ENCODE measurements around the gene ZNF678.
A peak's percentile ranks its signal among the peaks of the same experiment; 100 is the strongest.
"Not testable (repeated sequence)": the region's sequence is repeated elsewhere in the genome, so short reads cannot be mapped to it uniquely, and the experiment has no call there.

Gene ZNF678

DNA sequence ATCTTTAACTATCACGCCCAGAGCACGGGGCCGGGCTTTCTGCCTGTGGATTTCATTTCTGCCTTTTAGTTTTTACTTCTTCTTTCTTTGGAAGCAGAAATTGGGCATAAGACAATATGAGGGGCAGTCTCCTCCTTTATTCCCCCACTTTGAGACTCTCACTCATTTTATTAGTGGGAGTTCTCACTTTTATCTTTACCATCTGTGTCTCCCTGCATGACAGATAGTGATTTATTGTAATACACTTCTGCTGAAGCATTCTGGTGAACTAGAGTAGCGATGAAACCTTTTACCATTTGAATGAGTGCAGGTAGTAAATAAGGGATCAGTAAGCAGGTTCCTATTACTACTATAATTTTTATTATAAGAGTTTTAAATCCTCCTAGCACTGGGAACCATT is 26.4 kb downstream of the ZNF678 start:
- H3K4me1 Mint-ChIP-seq; ATAC-seq (replicated peaks); H3K27ac Mint-ChIP-seq; DNase-seq; H3K4me3 Mint-ChIP-seq; H3K27me3 Mint-ChIP-seq: not testable (repeated sequence)
- Mint-ChIP-seq H3K9me3 (peaks cover 20 to 29% of the 10 kb centered on the region in 2 donors), H3K36me3 (peaks cover 58 to 81% of the 10 kb centered on the region in 2 donors)

DNA sequence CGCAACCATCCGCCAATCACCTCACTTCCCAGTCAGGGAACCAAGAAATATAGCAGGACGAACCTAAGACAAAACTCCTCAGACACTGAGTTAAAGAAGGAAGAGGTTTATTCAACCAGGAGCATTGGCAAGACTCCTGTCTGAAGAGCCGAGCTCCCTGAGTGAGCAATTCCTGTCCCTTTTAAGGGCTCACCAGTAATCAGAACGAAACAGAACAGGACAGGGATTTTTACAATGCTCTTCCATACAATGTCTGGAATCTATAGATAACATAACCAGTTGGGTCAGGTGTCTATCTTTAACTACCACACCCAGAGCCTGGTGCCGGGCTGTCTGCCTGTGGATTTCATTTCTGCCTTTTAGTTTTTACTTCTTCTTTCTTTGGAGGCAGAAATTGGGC is 32.9 kb downstream of the ZNF678 start:
- H3K4me3 Mint-ChIP-seq; ATAC-seq (replicated peaks); H3K27ac Mint-ChIP-seq; H3K27me3 Mint-ChIP-seq; H3K4me1 Mint-ChIP-seq; DNase-seq: not testable (repeated sequence)
- H3K9me3 Mint-ChIP-seq, result peaks cover 27 to 34% of the 10 kb centered on the region in 2 donors
- peaks cover 61 to 73% of the 10 kb centered on the region in 2 donors for H3K36me3 Mint-ChIP-seq

DNA sequence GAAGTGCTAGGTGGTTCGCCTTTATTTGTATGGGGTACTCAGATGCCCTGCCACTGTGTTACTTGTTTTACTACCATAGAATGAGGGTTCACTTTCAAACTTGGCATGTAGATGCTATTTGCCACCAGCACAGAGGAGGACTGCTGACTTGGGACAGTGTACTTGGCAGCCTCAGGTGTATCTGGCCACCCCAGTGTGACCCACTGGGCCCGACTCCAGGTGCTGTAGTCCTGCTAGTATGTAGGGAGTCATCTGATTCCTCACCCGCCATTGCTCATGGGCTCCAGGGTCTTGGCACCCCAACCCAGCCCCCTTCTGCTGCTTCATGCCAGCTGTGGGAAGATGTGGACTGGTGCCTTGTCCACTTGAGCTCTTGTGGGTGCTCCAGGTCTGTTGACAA is 40.0 kb downstream of the ZNF678 start:
- Mint-ChIP-seq H3K27ac (no peak overlapping the region), H3K4me3 (no peak overlapping the region), H3K36me3 (peaks cover 48 to 57% of the 10 kb centered on the region in 2 donors)

DNA sequence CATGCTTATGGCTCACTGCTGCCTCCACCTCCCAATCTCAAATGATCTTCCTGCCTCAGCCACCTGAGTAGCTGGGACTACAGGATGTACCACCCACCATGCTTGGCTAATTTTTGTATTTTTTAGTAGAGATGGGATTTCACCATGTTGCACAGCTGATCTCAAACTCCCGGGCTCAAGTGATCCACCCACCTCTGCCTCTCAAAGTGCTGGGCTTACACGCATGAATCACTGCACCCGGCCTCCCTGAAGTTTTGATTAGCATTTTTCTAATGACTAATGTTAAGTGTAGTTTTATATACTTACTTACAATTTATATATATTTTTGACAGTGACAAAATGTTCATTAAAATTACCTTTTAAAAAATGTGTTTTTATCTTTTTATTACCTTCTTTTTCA is 41.1 kb downstream of the ZNF678 start:
- ATAC-seq (replicated peaks) (no peak), DNase-seq (no peak)
- no peaks in the 10 kb centered on the region for H3K27me3 Mint-ChIP-seq
- H3K9me3 Mint-ChIP-seq, result peaks cover 10 to 19% of the 10 kb centered on the region in 2 donors
- no peak overlapping the region for H3K4me3 Mint-ChIP-seq
- H3K27ac Mint-ChIP-seq, result no peak overlapping the region
- peaks cover 0 to 2% of the 10 kb centered on the region in 2 donors for H3K4me1 Mint-ChIP-seq
- H3K36me3 Mint-ChIP-seq, result peaks cover 42 to 51% of the 10 kb centered on the region in 2 donors

More for the DNA sequence above, 40.0 kb downstream of the ZNF678 start:
- no peak for ATAC-seq (replicated peaks)
- no peak for DNase-seq
- Mint-ChIP-seq H3K27me3 (no peaks in the 10 kb centered on the region), H3K4me1 (peaks cover 2 to 3% of the 10 kb centered on the region in 2 donors), H3K9me3 (peaks cover 15 to 22% of the 10 kb centered on the region in 2 donors)

DNA sequence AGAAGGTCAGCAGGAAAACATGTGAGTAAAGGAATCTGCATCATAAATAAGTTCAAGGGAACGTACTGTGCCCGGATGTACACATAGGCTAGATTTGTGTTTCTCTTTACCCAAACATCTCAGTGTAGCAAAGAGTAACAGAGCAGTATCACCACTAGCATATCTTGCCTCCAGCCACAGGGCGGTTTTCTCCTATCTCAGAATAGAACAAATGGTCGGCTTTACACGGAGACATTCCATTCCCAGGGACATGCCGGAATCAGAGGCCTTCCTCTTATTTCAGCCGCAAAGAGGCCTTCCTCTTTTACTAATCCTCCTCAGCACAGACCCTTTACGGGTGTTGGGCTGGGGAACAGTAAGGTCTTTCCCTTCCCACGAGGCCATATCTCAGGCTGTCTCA is 42.9 kb downstream of the ZNF678 start:
- DNase-seq; H3K27ac Mint-ChIP-seq; ATAC-seq (replicated peaks); H3K27me3 Mint-ChIP-seq; H3K4me3 Mint-ChIP-seq; H3K4me1 Mint-ChIP-seq: not testable (repeated sequence)
- Mint-ChIP-seq H3K9me3 (peaks cover 4 to 14% of the 10 kb centered on the region in 2 donors), H3K36me3 (peaks cover 45 to 54% of the 10 kb centered on the region in 2 donors)

DNA sequence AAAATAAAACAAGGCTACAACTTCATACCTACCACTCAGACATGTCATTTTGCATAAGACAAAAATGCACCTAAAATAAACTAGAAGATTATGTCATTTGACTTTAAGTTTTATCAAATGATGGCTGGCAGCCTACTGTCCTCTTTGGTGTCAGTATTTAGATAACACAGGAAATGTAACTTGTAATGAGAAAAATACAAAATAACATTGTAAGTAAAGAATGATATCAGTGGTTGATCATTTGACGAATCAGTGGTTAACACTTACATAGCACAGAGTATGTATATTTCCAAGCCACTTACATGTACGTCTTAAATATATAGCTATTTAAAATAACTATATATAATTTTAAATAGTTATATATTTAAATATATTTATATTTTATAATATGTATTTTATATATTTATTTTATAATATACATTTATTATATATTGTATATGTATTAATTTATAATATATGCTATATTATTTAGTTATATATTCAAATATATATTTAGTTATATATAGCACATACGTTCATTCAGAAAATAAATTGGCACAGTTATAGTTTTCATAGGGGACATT is 44.1 kb downstream of the ZNF678 start:
- ATAC-seq (replicated peaks) (no peak), DNase-seq (no peak)
- Mint-ChIP-seq H3K9me3 (peaks cover 7 to 16% of the 10 kb centered on the region in 2 donors), H3K4me3 (no peak overlapping the region), H3K4me1 (peaks cover 0 to 4% of the 10 kb centered on the region in 2 donors), H3K27ac (no peak overlapping the region), H3K36me3 (peaks cover 46 to 65% of the 10 kb centered on the region in 2 donors), H3K27me3 (no peaks in the 10 kb centered on the region)

DNA sequence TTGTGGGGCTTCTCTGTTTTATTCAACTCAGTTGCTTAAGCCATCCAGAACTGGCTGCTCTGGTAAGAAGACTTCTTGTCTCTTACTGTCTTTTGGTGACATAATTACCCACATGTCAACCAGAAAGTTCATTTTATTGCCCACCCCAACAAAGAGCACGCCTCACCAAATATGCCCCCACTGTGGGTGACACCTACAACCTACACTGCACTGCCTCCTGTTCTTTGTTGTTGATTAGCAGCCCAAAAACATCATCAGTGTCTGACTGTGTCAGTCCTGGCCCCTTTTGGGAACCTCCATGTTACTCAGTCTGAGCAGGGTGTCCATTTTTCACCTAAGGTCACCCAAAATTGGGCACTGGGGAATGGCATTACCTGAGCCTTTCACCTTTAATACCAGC is 49.3 kb downstream of the ZNF678 start:
- no peak overlapping the region for H3K27ac Mint-ChIP-seq
- no peak overlapping the region for H3K4me3 Mint-ChIP-seq
- H3K9me3 Mint-ChIP-seq, result peaks cover 26% of the 10 kb centered on the region in 2 donors
- no peaks in the 10 kb centered on the region for H3K27me3 Mint-ChIP-seq
- peaks cover 8% of the 10 kb centered on the region in 2 donors for H3K4me1 Mint-ChIP-seq
- ATAC-seq (replicated peaks), result no peak
- H3K36me3 Mint-ChIP-seq, result peaks cover 56 to 76% of the 10 kb centered on the region in 2 donors
- no peak for DNase-seq

DNA sequence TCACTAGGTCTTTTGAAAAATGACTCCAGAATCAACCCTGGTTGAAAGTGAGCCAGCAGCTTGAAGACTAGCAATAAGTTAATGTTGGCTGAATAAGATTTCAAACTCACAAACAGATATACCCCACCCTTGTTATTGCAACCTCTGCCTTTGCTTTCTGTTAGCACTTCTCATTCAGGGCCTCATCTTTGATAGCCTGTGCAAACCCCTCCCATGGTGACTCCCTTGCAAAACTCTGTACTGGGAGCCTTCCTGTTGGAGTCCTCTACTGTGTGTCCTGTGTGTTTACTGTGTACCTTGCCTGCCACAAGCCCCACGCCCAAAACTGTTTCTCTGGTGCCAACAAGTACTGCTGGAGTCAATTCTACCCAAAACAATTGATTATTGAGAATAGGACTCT is 50.2 kb downstream of the ZNF678 start:
- Mint-ChIP-seq H3K36me3 (peaks cover 64 to 84% of the 10 kb centered on the region in 2 donors), H3K4me1 (peaks cover 8% of the 10 kb centered on the region in 2 donors), H3K4me3 (no peak overlapping the region), H3K27me3 (no peaks in the 10 kb centered on the region), H3K27ac (no peak overlapping the region), H3K9me3 (peaks cover 26 to 34% of the 10 kb centered on the region in 2 donors)
- no peak for DNase-seq
- ATAC-seq (replicated peaks), result no peak

DNA sequence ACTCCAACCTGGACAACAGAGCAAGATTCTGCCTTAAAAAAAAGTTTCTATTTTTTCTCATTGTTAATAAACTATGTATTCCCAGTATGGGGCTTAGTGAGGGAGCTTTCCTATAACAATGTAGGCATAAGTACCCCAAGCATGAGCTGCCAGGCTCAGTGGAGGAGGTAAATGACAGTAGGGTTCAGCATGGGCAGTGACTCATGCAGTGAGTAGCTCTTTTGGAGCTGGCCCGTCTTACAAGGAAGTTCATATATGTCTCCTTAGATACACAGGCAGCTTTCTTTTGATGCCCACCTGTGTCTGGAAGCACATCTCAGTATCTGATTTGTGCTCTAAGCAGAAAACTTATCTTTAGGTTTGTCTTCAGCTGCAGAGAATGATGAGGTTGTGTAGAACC is 57.9 kb downstream of the ZNF678 start:
- peaks cover 37 to 47% of the 10 kb centered on the region in 2 donors for H3K9me3 Mint-ChIP-seq
- DNase-seq (no peak), ATAC-seq (replicated peaks) (no peak)
- peaks cover 63 to 81% of the 10 kb centered on the region in 2 donors for H3K36me3 Mint-ChIP-seq
- H3K4me1 Mint-ChIP-seq, result no peaks in the 10 kb centered on the region
- no peak overlapping the region for H3K27ac Mint-ChIP-seq
- no peak overlapping the region for H3K4me3 Mint-ChIP-seq
- H3K27me3 Mint-ChIP-seq, result no peaks in the 10 kb centered on the region

DNA sequence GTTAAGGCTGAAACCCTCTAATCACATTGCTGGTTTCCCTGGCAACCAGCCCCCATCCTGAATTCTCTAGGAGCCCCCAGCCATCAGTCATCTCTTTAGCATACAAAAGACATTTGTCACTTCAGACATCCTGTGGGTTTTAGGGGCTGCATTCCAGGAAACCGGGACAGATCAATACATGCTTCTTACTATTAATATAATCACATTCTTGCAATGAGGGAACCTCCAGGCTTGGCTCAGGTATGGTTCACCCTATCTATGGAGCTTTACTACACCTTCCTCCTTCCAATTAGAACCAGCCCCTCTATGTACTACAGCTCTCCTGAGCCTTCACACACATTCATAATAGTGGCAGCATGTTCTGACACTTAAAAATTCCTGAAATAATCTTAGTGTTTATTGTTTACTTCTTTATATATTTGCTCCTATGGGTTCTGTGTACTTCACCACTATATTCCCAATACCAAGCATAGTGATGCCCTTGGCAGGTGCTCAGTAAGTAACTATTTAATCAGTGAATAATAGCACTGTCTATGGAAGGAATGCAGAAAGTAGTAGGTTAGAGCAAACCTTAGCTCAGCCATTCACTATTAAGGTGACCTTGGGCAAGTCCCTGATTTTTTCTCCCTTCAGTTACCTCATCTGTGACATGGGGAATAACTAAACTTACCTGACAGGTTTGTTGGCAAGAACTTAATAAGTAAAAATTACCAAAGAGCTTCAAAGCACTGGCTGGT is 59.6 kb downstream of the ZNF678 start:
- Mint-ChIP-seq H3K27ac (no peak overlapping the region), H3K9me3 (peaks cover 42 to 49% of the 10 kb centered on the region in 2 donors), H3K27me3 (no peaks in the 10 kb centered on the region), H3K36me3 (peaks cover 70 to 85% of the 10 kb centered on the region in 2 donors), H3K4me3 (no peak overlapping the region), H3K4me1 (no peaks in the 10 kb centered on the region)
- ATAC-seq (replicated peaks) (no peak), DNase-seq (no peak)

DNA sequence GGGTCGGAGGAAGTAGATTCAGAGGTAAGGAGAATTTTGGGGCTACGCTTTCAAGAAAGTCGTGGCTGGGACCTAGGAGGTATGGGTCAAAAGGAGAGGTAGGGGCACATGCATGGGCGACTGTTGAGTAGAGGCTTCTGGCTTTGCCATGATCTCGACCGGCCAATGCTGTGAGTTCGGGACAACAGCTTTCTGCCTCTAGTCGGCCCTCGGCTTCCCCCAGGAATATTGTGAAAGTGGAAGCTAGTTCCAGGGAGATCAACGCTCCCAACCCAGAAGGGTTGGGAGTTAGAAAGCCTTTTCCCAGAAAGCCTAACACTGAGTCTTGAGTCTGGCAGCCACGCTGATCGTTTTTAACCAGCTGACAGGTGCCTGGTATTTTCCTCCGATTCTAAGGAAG is 69.0 kb downstream of the ZNF678 start:
- DNase-seq (no peak), ATAC-seq (replicated peaks) (no peak)
- Mint-ChIP-seq H3K36me3 (peaks cover 56 to 81% of the 10 kb centered on the region in 2 donors), H3K27me3 (no peaks in the 10 kb centered on the region), H3K27ac (no peak overlapping the region), H3K9me3 (peaks cover 28 to 36% of the 10 kb centered on the region in 2 donors), H3K4me1 (peaks cover 0 to 3% of the 10 kb centered on the region in 2 donors), H3K4me3 (no peak overlapping the region)

DNA sequence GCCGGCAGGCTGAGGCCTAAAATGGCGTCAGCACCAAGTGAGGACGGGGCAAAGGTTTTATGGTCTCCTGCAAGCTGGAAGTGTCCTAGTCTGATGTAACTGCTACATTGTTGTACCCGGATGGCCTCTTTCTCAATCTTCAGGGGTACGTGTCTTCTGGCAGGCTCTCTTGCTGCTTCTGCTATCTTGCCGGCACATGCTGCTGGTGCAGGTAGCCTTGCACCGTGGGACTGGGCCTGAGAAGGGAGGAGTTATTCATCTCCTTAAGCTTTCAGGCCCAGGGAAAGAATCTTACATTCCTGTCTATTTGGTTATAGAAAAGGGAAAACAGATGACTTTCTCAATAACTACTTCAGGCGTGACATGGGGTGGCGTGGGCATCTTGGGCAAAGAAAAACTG is 72.2 kb downstream of the ZNF678 start:
- Mint-ChIP-seq H3K36me3 (peaks cover 37 to 50% of the 10 kb centered on the region in 2 donors), H3K9me3 (peaks cover 27 to 36% of the 10 kb centered on the region in 2 donors), H3K4me3 (no peak overlapping the region), H3K27ac (no peak overlapping the region), H3K27me3 (no peaks in the 10 kb centered on the region), H3K4me1 (peaks cover 0 to 3% of the 10 kb centered on the region in 2 donors)
- no peak for ATAC-seq (replicated peaks)
- DNase-seq, result no peak

DNA sequence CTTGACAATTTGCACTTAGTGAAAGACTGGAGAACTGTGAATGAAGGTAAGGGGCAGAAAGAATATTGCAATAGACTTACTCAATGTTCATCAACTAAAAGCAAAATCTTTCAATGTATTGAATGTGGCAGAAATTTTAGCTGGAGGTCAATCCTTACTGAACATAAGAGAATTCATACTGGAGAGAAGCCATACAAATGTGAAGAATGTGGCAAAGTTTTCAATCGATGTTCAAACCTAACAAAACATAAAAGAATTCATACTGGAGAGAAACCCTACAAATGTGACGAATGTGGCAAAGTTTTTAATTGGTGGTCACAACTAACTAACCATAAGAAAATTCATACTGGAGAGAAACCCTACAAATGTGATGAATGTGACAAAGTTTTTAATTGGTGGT is 91.1 kb downstream of the ZNF678 start:
- H3K27ac Mint-ChIP-seq, result peak overlapping the region; percentile 49
- H3K4me1 Mint-ChIP-seq, result no peaks in the 10 kb centered on the region
- no peaks in the 10 kb centered on the region for H3K27me3 Mint-ChIP-seq
- peaks cover 26% of the 10 kb centered on the region in 2 donors for H3K9me3 Mint-ChIP-seq
- ATAC-seq (replicated peaks) (no peak), DNase-seq (no peak)
- peaks cover 51 to 71% of the 10 kb centered on the region in 2 donors for H3K36me3 Mint-ChIP-seq
- no peak overlapping the region for H3K4me3 Mint-ChIP-seq

DNA sequence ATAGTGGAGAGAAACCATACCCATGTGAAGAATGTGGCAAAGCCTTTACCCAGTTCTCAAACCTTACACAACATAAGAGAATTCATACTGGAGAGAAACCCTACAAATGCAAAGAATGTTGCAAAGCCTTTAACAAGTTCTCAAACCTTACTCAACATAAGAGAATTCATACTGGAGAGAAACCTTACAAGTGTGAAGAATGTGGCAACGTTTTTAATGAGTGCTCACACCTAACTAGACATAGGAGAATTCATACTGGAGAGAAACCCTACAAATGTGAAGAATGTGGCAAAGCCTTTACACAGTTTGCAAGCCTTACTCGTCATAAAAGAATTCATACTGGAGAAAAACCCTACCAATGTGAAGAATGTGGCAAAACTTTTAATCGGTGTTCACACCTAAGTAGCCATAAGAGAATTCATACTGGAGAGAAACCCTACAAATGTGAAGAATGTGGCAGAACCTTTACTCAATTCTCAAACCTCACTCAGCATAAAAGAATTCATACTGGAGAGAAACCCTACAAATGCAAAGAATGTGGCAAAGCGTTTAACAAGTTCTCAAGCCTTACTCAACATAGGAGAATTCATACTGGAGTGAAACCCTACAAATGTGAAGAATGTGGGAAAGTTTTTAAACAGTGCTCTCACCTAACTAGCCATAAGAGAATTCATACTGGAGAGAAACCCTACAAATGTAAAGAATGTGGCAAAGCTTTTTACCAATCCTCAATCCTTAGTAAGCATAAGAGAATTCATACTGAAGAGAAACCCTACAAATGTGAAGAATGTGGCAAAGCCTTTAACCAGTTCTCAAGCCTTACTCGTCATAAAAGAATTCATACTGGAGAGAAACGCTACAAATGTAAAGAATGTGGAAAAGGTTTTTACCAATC is 91.7 kb downstream of the ZNF678 start:
- peaks cover 49 to 68% of the 10 kb centered on the region in 2 donors for H3K36me3 Mint-ChIP-seq
- no peaks in the 10 kb centered on the region for H3K4me1 Mint-ChIP-seq
- no peak overlapping the region for H3K4me3 Mint-ChIP-seq
- H3K27ac Mint-ChIP-seq, result peak overlapping the region; percentile 71
- H3K27me3 Mint-ChIP-seq, result no peaks in the 10 kb centered on the region
- peaks cover 26 to 29% of the 10 kb centered on the region in 2 donors for H3K9me3 Mint-ChIP-seq
- DNase-seq (no peak), ATAC-seq (replicated peaks) (no peak)

All from stimulated activated naive B cell treated with anti-CD40 and anti-IgM and Interleukin-4, amounts not matched to agents 10 μg/mL and 1 μg/mL and 100 μg/mL, for 72 hours (primary cell).